Adipocyte (in vitro differentiated cells): Measurements from ENCODE around the gene SYNPO2.
"Not testable (repeated sequence)": the region's sequence is repeated elsewhere in the genome, so short reads cannot be mapped to it uniquely, and the experiment has no call there.

ENCODE experiments used
- DNase-seq: peaks from one replicate; pipeline ENCODE4 v3.0.0-alpha.2; 2015; ENCODE audit warnings: low read depth
- H3K27me3 ChIP-seq: replicated peaks from 2 replicates; pipeline ENCODE4 v1.7.0; 2013; ENCODE audit warnings: mild to moderate bottlenecking, low read length, moderate library complexity; ENCODE audit not compliant: control insufficient read depth, insufficient read depth
- H3K36me3 ChIP-seq: 2 replicates; pipeline ENCODE4 v1.7.0; 2013; ENCODE audit warnings: low read length, mild to moderate bottlenecking, moderate library complexity; ENCODE audit not compliant: control insufficient read depth, insufficient read depth, severe bottlenecking
- H3K4me1 ChIP-seq: 2 replicates; pipeline ENCODE4 v1.7.0; 2013; ENCODE audit warnings: mild to moderate bottlenecking, low read length, moderate library complexity; ENCODE audit not compliant: control insufficient read depth, insufficient read depth
- H3K4me3 ChIP-seq: 2 replicates; pipeline ENCODE4 v1.7.0; 2013; ENCODE audit warnings: mild to moderate bottlenecking, low read length, moderate library complexity
- H3K9ac ChIP-seq: 2 replicates; pipeline ENCODE4 v1.7.0; 2013; ENCODE audit warnings: mild to moderate bottlenecking, low read length, moderate library complexity
- H3K9me3 ChIP-seq: 2 replicates; pipeline ENCODE4 v1.7.0; 2013; ENCODE audit warnings: mild to moderate bottlenecking, low read length, moderate library complexity; ENCODE audit not compliant: control insufficient read depth

The SYNPO2 gene

DNA sequence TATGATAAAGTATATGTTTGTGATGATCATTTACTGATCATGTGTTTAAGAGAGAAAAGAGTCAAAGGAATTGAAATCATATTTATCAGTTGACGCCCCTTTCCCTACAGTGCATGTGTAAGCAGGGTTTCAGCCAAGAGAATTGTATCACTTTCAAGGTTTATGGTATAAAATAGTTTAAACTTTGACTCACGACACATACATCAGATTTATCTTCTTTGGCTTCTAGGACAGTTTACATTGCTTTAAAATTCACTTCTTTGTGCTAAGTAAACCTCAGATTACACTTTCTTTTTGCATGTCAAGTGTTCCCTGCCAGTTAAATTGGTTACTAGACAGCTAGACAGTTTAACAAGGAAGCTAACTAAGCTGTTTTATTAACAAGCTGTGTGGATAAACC is 160.7 kb downstream of the SYNPO2 start:
- Histone ChIP-seq H3K27me3 (no peaks in the 10 kb centered on the region), H3K9ac (no peak overlapping the region), H3K4me3 (no peak overlapping the region), H3K9me3 (no peaks in the 10 kb centered on the region), H3K36me3 (no peaks in the 10 kb centered on the region), H3K4me1 (peaks cover 12% of the 10 kb centered on the region)
- no peak for DNase-seq

- H3K4me1 ChIP-seq, result peaks cover 9% of the 10 kb centered on the region
- no peak overlapping the region for H3K4me3 ChIP-seq
- H3K27me3 ChIP-seq, result no peaks in the 10 kb centered on the region
- H3K9me3 ChIP-seq, result no peaks in the 10 kb centered on the region
- H3K9ac ChIP-seq, result no peak overlapping the region
- DNase-seq, result no peak
- H3K36me3 ChIP-seq, result no peaks in the 10 kb centered on the region
Measured at GRCh38 chr4:119050527-119051090, 162.0 kb downstream of the SYNPO2 start.

DNA sequence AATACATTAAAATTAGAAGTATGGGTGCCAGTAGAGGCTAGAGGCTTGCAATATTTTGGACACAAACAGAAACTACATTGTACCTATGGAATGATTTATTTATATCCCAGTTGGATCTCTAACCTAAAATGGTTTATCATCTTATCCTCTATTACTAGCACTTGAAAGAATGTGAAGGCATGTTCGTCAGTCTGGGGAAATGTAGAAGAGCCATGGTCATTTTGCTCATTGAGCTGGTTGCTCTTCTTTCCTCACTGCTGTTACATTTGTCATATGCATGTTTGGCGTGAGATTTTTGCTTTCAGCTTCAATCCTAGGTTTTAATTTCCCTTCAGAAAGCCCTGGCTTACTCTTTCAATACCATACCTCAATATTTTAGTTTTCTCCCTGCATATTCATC is 164.6 kb downstream of the SYNPO2 start:
- H3K4me3 ChIP-seq, result no peak overlapping the region
- H3K9me3 ChIP-seq, result no peaks in the 10 kb centered on the region
- H3K4me1 ChIP-seq, result peaks cover 9% of the 10 kb centered on the region
- H3K36me3 ChIP-seq, result no peaks in the 10 kb centered on the region
- no peaks in the 10 kb centered on the region for H3K27me3 ChIP-seq
- H3K9ac ChIP-seq, result no peak overlapping the region
- no peak for DNase-seq

- Histone ChIP-seq H3K9ac (no peak overlapping the region), H3K27me3 (no peaks in the 10 kb centered on the region), H3K4me1 (peaks cover 9% of the 10 kb centered on the region), H3K36me3 (no peaks in the 10 kb centered on the region), H3K9me3 (no peaks in the 10 kb centered on the region), H3K4me3 (no peak overlapping the region)
- DNase-seq, result no peak
Measured at GRCh38 chr4:119053997-119054396, 165.3 kb downstream of the SYNPO2 start.

DNA sequence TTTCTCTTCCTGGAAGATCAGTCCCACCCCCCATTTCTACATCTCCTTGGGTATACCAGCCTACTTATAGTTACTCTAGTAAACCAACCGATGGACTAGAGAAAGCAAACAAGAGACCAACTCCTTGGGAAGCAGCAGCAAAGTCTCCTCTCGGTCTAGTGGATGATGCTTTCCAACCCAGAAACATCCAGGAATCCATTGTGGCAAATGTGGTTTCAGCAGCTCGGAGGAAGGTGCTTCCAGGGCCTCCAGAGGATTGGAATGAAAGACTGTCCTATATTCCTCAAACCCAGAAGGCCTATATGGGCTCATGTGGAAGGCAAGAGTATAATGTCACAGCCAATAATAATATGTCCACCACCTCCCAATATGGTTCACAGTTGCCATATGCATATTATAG is 168.8 kb downstream of the SYNPO2 start:
- H3K4me1 ChIP-seq, result peaks cover 7% of the 10 kb centered on the region
- H3K27me3 ChIP-seq, result no peaks in the 10 kb centered on the region
- H3K4me3 ChIP-seq, result no peak overlapping the region
- no peak overlapping the region for H3K9ac ChIP-seq
- no peak for DNase-seq
- no peaks in the 10 kb centered on the region for H3K36me3 ChIP-seq
- H3K9me3 ChIP-seq, result no peaks in the 10 kb centered on the region

- Histone ChIP-seq H3K36me3 (no peaks in the 10 kb centered on the region), H3K4me3 (no peak overlapping the region), H3K27me3 (no peaks in the 10 kb centered on the region)
Measured at GRCh38 chr4:119059221-119059620, 170.6 kb downstream of the SYNPO2 start.

DNA sequence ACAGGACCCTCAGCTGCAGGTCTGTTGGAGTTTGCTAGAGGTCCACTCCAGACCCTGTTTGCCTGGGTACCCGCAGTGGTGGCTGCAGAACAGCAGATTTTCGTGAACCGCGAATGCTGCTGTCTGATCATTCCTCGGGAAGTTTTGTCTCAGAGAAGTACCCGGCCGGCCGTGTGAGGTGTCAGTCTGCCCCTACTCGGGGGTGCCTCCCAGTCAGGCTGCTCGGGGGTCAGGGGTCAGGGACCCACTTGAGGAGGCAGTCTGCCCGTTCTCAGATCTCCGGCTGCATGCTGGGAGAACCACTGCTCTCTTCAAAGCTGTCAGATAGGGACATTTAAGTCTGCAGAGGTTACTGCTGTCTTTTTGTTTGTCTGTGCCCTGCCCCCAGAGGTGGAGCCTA is 178.5 kb downstream of the SYNPO2 start:
- not testable (repeated sequence) for H3K9me3 ChIP-seq, H3K4me1 ChIP-seq, DNase-seq, H3K27me3 ChIP-seq, H3K9ac ChIP-seq, H3K36me3 ChIP-seq, H3K4me3 ChIP-seq

More at GRCh38 chr4:119059221-119059620, 170.6 kb downstream of the SYNPO2 start:
- no peaks in the 10 kb centered on the region for H3K4me1 ChIP-seq
- DNase-seq, result no peak
- H3K9me3 ChIP-seq, result no peaks in the 10 kb centered on the region
- H3K9ac ChIP-seq, result no peak overlapping the region

DNA sequence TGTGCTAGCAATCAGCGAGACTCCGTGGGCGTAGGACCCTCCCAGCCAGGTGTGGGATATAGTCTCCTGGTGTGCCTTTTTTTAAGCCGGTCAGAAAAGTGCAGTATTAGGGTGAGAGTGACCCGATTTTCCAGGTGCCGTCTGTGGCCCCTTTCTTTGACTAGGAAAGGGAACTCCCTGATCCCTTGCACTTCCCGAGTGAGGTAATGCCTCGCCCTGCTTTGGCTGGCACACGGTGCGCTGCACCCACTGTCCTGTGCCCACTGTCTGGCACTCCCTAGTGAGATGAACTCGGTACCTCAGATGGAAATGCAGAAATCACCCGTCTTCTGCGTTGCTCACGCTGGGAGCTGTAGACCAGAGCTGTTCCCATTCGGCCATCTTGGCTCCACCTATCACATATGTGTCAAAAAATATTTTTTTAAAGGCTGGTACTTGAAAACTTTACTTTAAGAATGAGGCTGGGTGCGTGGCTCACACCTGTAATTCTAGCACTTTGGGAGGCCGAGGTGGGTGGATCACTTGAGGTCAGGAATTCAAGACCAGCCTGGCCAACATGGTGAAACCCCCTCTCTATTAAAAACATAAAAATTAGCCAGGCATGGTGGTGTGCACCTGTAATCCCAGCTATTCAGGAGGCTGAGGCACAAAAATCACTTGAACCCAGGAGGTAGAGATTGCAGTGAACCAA is 179.2 kb downstream of the SYNPO2 start:
- H3K4me3 ChIP-seq, H3K27me3 ChIP-seq, H3K9me3 ChIP-seq, H3K36me3 ChIP-seq, H3K4me1 ChIP-seq, H3K9ac ChIP-seq, DNase-seq: not testable (repeated sequence)

DNA sequence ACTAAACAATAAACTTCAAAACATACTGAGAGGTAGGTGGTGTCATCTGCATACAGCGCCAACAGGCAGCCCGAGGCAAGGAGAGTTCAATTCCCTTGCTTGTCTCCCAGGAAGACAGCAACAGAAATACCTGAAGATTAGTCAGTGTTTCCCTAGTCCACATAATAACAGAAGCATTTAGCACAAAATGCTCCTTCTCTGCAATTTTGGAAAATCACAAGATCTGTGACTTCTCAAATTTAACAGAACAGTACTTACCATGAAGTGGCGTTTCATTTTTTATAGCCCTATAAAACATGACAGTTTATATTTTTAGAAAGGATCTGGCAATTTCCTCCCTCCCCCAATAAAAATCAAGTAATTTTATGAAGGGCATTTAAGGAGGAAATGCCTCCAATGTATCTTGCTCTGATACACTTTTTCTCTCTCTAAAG is 179.9 kb downstream of the SYNPO2 start:
- Histone ChIP-seq H3K4me3 (no peak overlapping the region), H3K36me3 (no peaks in the 10 kb centered on the region), H3K27me3 (no peaks in the 10 kb centered on the region), H3K9me3 (no peaks in the 10 kb centered on the region), H3K9ac (no peak overlapping the region), H3K4me1 (no peaks in the 10 kb centered on the region)
- DNase-seq, result peak; percentile 38

GRCh38 chr4:119070301-119070700 is 181.6 kb downstream of the SYNPO2 start:
- Histone ChIP-seq H3K4me3 (no peak overlapping the region), H3K9me3 (no peaks in the 10 kb centered on the region), H3K4me1 (no peaks in the 10 kb centered on the region), H3K36me3 (no peaks in the 10 kb centered on the region), H3K9ac (no peak overlapping the region), H3K27me3 (no peaks in the 10 kb centered on the region)
- DNase-seq, result no peak

GRCh38 chr4:119080721-119081541 is 192.3 kb downstream of the SYNPO2 start:
- Histone ChIP-seq H3K9ac (no peak overlapping the region), H3K4me3 (no peak overlapping the region)

More at GRCh38 chr4:119080721-119081541, 192.3 kb downstream of the SYNPO2 start:
- H3K27me3 ChIP-seq, result no peaks in the 10 kb centered on the region
- H3K9me3 ChIP-seq, result no peaks in the 10 kb centered on the region
- DNase-seq, result no peak
- H3K4me1 ChIP-seq, result no peaks in the 10 kb centered on the region
- H3K36me3 ChIP-seq, result no peaks in the 10 kb centered on the region
